GM10847 (cell line): Measurements from ENCODE around the gene RER1.

Experiments
- POLR2A ChIP-seq: IDR thresholded peaks from 2 replicates; pipeline ENCODE4 v1.6.1; 2011; ENCODE audit not compliant: insufficient read length; ENCODE audit errors: extremely low read depth

RER1 gene

DNA sequence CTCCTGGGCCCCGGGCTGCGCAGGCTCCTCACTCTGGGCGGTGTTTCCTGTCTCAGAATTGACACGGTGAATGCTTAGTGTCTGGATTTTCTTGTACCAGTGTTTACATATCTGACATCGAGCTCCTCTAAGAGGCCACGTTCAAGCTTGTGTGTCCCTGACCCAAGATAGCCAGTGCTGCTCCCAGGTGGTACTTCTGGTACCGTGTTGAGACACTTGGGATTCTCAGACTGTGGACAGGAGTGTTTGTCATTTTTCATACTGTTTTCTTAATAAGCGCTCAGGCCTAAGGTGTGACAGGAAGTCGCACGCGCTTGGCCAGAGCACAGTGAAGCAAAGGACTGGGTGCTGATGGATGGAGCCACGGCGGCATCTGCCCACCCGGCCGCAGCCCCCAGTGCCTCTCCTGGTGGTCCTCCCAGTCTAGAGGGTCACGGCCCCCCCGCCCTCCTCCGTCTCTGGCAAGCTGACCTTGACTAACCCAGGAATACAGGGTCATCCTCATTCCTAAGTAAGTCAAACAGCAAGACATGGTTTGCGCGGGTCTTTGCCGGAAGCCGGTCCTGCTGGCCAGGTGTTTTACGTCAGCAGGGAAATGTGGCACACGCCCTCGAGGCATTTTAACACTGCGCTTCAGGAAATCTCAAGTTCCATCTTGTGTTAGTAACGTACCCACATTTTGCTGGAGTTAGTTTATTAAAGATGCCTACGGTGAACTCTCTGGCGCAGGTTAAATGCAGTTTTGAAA lies 12.7 kb downstream of the RER1 start:
- TF ChIP-seq POLR2A, result no peak

DNA sequence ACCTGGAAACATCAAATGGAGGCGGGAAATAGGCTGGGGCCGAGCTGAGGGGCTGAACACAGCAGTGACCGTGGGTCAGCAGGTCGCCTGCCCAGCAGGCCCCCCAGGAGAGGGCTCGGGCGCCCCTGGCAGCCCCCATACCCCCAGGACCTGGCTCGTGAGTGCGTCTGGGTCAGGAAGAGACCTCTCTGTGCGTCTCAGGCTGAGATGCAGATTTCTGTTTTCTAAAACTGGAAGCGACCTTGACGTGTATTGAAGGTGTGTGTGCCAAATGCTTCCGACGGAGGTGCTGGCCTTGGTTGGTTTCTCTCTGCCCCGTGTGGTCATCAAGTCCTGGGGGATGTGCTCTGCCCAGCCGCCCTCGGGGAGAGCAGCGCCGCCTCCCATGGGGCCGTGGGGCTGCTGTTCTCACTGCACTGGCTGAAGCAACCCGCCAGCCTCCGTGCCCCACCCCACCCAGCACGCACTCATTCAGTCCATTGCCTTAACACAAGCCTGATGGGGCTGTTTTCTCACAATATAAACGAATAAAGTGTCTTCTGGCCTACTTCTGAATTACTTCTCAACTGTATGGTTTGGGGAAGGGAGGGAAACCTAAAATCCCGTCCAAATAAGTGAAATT lies 13.4 kb downstream of the RER1 start:
- no peak for TF ChIP-seq POLR2A

DNA sequence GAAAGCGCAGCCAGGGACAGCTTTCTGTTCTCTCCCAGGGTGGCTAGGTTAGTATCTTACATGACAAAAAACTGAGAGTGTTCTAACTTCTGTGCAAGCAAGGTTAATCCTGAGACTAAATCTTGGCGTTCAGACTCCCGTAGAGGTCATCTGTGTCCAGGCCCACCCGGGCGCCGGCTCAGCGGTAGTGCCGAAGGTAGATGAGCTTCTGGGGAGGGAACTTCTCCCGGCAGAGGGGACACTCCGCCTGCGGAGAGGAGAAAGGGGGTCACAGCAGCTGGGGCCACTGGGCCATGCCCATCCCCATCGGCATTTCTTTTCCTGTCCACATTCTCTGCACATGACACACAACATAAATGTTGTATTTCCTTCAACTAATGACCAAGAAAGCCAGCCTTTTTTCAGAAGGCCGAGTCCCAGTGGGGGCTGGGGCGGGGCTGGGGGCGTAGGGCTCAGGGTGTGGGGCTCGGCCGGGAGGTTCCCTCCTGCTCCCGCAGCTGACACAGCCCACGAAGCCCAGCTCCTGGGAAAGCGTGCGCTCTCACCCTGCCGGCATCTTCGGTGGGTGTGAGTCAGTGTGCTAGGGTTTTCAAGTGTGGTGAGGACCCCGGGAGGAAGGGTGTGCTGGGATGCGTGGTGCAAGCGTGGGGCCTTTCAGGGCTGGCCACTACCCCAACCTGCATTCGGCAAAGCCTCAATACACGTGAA lies 14.1 kb downstream of the RER1 start:
- no peak for TF ChIP-seq POLR2A

DNA sequence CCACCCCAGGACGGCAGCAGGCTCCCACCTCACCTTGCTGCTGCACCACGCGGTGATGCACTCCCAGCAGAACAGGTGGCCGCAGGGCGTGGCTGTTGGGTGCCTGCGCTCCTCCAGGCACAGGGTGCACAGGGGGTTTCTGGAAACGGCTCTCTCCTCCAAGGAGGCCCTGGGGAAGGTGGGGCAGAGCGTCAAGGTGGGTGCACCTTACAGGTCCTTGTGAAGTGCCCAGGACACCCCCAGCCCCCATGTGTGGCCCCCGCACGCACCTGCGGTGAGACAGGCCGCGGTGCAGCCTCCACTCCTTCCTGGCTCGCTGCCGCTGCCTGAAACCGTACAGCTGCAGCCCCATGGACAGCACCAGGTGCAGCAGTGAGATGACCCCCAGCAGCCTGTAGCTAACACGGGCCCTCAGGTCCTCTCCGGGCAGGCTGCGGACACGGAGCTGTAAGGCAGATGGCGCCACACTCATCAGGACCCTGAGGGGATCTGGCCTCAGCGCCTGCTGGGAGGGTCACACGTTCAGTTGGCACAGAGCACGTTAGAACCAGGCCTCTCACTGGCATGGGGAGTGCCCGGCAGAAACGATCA lies 14.9 kb downstream of the RER1 start:
- no peak for TF ChIP-seq POLR2A

DNA sequence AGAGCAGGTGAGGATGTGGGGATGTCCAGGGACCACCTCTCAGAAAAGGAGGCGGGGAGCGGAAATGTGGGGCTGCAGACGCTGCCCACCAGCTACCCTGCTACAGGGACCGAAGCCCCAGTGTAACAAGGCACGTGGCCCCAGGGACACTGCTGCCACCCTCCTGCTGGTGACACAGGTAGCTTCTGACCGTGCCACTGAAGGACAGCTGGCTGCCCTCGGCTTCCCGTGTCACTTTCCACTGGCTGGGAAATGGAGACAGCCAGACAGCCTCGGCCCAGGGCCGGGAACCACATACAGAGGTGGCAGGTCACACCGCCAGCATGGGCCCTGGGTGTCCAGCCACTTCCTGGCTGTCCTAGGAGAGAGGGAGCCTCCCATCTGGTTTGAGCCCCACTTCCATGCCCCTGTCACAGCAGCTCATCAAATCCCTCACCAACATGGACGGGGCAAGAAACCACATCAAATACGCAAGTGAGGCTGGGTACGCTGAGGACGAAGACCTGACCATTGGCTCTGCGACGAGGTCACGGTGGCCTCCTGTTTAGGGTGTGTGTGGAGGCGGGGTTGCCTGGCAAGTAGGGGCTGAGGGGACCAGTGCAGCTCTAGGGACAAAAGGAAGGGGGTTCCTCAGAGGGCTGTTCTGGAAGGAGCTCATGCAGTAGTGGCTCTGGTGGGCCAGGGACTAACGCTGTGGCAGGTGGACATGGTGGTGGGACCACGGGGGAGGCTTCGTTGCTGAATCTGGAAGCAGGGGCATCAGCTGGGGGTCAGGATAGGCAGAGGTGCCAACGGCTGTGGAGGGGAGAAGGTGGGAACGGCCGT lies 15.7 kb downstream of the RER1 start:
- TF ChIP-seq POLR2A, result no peak

DNA sequence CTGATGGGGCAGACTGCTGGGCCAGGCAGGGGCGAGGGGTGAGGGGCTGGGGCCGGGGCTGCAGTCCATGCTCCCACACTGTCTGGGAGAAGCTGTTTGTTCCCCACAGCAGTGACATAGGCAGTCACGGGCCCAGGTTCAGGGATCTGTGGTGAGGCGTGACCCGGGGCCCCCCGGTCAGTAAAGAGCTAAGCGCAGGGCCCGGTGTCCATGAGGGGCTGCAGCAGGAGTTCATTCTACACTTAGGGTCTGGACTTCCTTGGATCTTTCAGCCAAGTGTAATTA lies 16.3 kb downstream of the RER1 start:
- TF ChIP-seq POLR2A, result no peak

DNA sequence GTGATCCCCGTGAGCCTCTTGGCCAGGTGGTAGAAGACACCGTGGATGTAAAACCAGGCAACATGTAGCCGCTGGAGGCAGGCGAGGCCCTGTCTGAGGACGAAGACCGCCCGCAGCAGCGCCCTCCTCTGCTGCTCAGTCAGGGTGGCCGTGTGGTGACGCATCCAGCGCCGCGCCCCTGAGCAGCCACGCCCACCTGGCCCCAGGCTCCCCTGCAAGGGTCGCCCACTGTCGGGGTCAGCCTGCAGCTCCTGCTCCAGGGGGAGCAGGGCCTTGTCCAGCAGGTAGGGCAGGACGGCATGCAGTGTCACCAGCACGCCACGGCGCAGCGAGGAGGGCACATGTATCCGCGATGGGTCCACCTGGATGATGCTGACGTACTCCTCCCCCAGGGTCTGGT lies 16.8 kb downstream of the RER1 start:
- TF ChIP-seq POLR2A, result no peak

DNA sequence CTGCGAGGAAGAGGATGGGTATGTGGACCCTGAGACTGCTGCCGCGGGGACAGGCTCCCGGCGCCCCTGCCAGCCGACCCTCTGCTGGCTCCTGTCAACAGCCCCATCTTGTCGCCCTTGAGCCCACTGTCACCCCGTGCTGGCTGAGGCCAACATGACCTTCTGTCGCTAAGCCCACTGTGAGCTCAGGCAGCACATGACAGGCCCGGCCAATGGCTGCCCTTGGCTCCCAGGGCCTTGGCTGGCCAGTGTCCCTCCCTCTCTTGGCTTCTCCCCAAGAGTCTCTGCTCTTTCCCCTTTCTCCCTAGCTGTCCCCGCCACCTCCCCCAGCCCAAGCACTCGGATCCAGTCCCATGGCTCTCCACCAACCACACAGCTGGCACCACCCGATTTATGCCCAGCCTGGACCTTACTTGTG lies 17.2 kb downstream of the RER1 start:
- TF ChIP-seq POLR2A, result no peak

DNA sequence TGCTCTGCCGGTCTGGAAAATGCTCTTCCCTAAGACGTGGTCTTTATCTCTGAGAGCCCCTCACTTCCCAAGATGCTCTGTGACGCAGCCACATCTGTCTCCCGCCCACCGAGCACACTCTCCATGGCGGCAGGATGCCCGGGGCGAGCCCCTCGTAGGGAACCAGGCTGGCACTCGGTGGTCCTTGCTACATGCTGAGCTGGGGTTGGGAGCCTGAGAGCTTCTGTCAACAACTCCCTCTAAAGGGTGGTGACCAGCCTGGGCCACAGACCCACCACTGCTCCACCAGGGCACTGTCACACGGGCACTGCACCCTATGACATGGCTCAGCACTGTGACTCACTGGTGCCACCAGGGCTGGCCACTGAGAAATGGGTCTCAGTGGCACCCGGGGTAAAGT lies 18.1 kb downstream of the RER1 start:
- TF ChIP-seq POLR2A, result no peak

DNA sequence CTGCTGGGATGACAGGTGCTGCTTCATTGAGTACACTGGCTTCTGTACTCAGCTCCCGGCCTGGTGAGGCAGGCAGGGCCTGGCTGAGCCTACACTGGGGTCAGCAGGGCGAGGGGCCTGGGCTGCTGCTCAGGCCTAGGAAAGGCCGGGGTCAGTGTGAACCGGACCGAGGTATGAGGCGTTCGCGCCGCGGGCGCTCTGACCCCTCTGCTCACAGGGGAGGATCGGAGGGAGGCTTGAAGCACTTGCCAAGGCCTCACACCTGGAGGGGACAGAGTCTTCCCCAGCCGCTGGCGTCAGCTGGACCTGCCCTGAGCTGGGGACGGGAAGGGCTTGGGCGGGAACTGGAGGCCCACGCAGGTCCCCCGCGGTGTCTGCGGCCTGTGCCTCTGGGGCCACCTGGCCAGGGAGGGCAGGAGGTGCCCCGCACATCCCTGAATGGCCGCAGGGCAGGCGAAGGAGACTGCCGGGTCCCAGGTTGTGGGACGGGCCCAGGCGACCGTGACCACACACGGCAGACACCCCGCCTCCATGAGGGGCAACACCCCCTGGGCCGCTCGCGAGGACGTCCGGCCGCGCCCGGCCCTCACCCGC lies 20.3 kb downstream of the RER1 start:
- no peak for TF ChIP-seq POLR2A

DNA sequence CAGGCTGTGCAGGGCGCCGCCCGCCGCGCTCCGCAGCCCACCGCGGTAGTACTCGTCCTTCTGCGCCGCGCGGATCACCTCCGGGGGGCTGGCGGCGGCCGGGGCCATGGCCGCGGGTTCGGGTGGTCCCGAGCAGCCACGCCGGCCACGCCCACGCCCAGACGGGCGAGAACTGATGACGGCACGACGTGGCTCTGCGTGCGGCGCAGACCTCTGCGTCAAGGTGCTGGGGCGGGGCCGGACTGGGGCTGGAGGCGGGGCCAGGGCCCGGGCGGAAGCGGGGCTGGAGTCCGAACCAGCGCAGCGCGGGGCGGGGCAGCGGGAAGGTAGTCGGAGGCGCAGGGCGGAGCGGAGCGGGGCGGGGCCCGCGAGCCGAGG lies 20.7 kb downstream of the RER1 start, which contains the start of gene PEX10:
TSS of gene PEX10 (minus strand) at position 170 of the 378 bp plus-strand sequence. CDS start at position 108, 62 bp downstream.
- peak; percentile 54 for TF ChIP-seq POLR2A

DNA sequence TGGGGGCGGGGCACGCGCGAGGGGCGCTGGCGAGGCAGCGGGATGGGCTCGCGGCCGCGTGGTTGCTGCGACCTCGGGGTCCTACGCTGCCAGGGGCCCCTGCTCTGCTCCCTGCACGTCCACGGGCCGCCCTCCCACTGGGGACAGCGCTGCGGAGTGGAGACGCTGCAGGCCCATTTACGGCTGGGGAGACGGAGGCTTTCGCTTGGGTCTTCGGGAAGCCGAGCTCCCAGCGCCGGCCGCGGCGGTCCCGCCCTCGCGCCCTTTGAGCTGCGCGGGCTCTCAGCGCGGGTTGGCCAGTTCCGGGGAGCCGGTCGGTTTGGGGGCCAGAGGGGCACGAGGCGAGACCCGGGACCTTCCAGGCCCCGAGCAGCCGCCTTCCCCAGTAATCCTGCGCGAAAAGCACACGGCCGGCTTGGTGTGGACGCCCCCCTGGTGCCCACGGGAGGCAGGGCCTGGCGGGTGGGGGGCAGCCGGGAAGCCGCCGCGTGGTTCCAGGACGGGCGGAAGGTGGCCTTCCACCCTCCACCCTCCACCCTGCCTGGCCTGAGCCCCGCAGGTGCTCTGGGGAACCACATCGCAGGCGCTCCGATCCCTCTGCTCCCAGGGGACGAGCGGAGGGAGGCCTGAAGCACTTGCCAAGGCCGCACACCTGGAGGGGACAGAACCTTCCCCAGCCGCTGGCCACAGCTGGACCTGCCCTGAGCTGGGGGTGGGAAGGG lies 21.3 kb downstream of the RER1 start:
- TF ChIP-seq POLR2A, result no peak

DNA sequence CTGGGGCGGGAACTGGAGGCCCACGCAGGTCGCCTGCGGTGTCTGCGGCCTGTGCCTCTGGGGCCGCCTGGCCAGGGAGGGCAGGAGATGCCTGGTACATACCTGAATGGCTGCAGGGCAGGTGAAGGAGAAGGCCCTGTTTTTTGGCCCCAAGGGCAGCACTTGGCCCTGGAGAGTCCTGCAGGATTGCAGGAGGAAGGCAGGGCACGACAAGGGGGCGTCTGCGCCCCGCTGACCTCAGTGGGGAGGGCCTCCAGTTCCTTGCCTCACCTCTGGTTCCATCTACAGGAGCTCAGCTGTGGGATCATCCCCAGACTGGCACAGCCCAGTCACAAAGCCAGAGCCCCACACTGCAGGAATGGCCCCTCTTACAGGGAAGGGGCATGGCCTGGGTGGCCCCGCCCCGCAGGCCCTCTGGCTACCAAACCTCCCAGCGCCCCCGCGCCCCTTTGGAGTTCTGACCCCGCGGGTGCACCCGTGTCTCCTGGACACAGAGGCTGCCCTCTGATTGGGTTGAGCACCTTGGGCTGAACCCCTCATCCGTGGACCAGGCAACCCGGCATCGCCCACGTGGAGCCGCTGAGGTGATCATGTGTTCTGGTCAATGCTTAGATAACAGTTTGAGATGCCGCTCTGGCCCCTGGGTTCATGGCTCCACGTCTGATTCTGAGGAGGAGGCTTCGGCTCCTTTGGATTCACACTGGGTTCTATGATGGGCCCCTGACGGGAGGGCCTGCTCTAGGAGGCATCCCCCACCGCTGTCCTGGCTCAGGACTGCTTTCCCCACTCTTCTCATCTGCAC lies 22.1 kb downstream of the RER1 start:
- no peak for TF ChIP-seq POLR2A

DNA sequence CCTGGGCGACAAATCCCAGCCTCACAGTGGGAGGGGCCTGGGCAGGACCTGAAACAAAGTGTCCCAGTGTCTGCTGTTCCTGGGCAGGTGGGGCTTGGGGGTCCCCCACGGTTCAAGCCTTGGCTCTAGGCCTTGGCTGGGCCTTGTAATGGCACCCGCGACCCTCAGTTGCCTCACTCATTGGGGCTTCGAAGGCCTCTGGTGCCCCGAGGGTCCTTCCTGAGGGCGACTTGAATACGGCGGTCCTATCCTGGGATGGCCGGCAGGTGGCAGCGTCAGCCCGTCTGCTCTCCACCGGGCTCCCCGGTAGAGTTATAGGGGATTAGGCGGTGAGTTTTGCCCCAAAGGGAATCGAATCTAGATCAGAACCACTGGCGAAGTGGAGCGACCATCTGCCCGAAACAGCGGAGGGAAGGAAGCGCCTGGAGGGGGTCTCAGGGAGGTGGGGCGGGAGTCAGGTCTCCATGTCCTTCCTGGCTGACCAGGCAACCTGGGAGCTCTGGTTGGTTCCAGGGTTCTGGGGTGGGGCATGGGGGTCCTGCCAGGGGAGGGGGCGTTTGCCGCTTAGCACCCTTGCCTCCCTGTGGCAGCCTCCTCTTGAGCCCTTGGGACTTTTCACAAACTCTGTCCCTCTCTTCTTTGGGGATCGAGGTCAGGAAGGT lies 22.8 kb downstream of the RER1 start:
- TF ChIP-seq POLR2A, result no peak
